HG03354 (cell line): ENCODE results near the gene CORO2B.
"Not testable (repeated sequence)": the region's sequence is repeated elsewhere in the genome, so short reads cannot be mapped to it uniquely, and the experiment has no call there.

Experiments used
- ATAC-seq: cut with Tn5 transposase; IDR thresholded peaks from one replicate; pipeline ENCODE4 v1.9.1; 2021; ENCODE audit warnings: mild to moderate bottlenecking; ENCODE audit not compliant: unreplicated experiment, poor library complexity, severe bottlenecking

The CORO2B gene

DNA sequence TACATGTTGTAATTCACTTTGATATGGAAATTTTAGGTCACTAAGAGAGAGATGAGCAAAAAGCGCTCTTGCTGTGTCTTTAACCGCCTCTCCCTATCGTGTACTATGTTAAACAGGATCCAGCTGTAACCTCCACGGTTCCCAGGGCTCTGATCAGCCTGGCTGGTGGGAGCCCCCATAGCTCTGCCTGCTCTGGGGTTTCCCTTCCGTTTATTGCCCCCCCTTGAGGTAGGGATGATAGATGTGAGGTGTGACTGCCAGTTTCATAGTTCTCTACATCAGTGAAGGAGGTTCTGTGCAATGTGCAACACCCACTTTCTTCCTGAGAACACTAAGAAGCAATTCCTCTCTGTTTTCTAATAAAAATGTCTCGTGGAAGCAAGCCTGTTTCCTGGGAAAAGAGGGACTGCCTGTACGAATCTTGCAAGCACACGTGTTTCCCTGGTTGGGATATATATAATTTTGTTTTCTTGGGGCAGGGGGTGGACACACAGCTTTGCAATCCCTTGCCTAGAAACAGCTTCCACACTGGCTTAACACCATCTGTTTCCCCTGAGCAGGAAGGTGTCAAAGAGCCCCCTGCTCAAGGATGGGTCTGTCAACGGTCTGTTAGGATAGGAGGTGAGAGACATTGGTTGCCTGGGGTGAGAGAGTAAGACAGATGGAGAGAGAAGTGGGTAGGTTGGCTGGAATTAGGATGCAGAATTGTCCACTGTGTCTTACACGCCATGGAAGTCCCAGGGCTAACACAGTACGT lies 23.8 kb downstream of the CORO2B start:
- no peak for ATAC-seq

DNA sequence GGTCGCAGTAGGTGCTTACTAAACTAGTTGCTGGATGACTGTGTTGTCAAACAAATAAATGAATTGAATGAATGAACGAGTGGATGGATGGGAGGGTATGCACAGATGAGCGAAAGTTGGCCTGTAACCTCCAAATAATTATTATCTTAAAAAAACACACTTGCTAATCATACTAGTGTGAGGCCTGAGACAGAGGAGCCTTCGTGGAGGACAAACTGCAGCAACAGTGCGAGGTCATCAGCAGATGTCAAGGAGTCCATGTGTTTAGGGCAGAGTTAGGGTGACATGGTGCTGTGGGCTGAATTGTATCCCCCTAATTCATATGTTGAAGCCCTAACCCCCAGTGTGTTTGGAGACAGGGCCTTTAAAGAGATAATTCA lies 24.4 kb downstream of the CORO2B start:
- no peak for ATAC-seq

DNA sequence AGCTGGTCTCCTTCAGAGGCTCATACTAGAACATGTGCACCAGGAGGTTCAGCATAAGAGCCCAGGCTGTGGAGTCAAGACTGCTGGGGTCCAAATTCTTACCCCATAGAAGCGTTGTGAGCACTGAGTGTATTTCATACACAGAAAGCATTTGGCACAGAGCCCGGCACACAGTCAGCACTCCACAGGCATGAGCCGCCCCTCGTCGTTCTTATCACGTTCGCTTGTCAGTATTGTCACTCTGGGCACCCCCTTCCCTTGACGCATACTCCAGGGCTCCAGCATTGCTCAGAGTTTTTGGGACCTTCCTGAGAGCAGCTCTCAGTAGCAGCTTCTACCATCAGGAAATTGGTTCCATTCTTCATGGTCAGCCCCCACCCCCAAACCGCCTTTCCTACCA lies 25.2 kb downstream of the CORO2B start:
- ATAC-seq = no peak

DNA sequence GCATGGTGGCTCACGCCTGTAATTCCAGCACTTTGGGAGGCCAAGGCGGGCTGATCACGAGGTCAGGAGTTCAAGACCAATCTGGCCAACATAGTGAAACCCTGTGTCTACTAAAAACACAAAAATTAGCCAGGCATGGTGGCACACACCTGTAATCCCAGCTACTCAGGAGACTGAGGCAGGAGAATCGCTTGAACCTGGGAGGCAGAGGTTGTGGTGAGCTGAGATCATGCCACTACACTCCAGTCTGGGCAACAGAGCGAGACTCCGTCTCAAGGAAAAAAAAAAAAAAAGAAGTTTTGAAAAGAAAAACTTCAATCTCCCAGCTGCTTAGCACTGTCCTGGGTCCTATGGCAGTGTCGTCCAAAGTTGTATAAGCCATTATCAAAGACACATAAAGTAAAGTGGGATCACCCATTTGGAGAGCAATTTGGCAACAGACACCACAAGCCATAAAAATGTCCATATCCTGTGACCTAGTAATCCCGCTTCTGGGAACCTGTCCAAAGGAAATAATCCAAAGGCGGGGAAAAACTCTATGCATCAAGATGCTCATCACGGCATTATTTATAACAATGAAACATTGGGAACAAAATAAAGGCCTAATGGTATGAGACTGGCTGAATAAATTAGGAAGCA lies 26.2 kb downstream of the CORO2B start:
- ATAC-seq = not testable (repeated sequence)

DNA sequence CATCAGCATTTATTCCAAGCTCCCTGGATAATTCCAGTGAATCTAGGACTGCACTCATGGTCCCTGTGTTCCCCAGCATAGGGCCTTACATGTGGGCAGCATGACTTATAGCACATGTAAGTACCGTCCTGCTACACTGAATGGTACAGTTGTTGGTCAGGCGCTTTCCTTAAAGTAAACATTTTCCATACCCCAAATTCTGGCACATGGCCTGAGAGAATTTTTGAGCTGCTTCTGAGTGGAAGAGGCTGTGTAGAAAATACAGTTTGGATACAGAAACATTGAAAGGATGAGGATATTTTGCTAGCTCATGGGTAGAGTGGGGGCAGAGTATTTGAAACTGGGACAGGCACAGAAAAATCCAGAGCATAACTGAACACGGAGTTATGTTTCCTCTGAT lies 27.6 kb downstream of the CORO2B start:
- no peak for ATAC-seq

DNA sequence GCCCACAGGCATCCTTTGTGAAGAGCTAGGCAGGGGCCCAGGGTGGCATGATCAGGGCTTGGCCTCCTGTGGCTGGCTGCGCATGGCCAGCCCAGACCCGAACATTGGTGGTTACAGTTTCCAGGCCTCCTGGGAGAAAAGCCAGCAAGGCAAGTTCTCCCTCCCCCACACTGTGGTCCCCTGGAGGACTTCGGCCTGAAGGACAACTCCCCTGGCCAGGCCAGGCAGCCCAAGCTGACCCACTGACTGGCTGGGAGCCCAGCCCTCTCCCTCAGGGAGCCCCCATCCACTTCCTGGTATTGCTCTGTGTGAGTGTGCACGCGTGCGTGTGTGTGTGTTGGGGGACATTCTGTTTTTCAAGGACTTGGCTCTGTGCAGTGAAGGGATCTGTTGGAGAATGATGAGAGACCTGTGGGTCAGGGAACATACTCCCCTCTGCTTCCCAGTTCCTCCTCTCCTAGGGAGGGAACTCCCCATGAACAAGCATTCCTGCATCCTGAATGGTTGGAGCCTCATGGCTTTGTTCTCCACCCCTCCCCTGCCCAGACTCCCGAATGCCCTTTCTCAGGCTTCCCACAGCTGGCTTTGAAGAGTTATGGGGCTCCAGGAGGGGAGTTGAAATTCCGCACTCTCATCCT lies 29.5 kb downstream of the CORO2B start:
- no peak for ATAC-seq

DNA sequence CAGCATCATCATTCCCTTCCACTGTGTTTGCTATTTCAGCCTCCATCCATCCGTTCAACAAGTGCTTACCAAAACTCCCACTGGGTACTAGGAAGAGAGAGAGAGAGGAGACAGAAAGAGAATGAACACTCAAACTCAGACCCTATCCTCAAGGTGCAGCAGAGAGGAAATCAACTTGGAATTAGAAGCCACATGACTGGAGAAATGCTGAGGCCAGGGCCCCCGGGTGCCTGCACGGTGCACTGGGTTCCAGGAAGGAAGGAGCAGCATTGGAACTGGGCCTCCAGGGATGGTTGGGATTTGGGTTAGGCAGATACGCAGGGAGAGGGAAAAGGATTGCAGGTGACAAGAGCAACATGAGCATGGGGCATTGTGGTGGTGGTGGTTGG lies 30.0 kb downstream of the CORO2B start:
- ATAC-seq = no peak

DNA sequence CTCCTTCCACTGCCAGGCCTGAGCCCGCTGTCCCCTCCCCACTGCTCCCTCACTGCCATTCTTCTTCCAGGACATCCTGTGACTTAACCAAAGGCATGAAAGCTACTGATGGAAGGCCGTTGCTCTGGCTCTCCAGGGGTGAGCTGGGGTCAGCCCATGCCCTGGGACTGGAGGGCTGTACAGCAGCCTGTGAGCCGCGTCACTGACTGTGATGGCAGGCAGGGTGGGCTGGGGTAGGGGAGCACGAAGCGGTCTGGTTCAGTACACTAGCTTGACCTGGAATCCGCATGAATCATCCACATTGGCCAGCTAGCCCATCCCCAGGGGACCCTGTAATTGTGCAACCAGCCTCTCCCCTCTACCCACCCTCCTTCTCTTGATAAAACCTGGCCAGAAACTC lies 30.8 kb downstream of the CORO2B start:
- ATAC-seq = no peak

DNA sequence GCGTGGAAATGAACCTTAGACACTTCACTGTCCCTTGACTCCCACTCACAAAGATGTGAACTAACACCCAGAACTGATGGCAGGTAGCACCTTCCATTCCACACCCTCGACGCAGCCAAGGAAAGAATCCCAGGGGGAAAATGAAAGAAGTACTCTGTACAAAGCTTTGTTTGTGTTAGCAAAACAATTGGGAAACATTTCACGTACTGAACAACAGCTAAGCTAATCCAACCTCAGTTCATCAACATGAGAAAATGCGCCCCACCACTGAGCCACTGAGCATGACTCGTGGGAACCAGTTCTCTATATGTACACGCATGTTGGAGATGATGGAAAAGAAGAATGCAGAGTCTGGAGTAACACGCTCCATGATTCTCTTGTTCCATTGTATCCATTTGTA lies 32.0 kb downstream of the CORO2B start:
- no peak for ATAC-seq

DNA sequence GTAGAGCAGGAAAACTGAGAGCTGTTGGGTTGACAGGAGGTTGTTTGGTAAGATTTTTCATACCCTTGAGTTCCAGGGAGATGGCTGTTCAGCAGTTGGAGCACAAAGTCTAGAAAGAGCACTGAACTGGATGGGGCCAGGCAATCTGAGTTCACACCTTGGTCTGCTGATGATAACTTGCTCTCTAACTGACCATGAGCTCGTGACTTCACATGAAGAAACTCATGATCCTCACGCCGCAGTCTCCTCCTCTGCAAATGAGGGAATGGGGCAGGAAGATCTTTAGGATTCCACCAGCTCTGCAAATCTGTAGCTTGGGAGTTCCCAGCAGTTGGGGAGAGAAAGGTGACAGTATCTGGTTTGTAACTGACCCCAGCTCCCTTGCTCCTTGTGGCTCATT lies 33.7 kb downstream of the CORO2B start:
- ATAC-seq = no peak

DNA sequence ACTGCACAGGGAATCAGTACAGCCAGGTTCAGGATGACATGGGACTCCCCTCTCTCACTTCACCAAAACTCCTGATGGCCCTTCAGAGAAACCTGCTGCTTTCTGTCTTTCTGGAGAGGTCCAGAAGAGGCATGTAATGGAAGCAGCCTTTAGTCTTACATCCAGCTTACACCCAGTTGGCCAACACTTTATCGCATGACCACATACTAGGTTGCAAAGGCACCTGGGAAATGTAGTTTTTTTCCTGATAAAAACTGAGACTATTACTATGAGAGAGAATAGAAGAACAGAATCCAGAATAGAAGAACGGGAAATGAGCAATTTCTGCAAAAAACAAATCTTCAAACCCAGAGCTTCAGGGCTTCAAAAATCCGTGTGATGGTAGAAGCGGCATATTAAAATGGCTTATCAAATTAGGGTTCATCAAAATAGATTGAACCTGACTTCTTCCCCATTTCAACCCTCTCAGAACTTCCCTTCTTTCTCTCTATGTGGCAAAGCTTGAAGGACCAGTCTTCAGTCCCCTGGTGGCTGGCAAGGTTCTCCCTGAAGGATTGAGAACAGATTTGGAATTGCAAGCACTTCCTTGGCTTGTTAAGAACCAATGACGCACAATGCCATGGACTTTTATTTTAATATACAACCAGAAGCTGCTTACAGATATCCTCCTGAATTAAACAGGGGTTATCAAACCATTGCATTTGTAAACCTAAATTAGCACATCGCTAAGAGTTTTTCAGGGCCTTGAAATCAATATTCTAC lies 34.4 kb downstream of the CORO2B start:
- ATAC-seq = no peak

DNA sequence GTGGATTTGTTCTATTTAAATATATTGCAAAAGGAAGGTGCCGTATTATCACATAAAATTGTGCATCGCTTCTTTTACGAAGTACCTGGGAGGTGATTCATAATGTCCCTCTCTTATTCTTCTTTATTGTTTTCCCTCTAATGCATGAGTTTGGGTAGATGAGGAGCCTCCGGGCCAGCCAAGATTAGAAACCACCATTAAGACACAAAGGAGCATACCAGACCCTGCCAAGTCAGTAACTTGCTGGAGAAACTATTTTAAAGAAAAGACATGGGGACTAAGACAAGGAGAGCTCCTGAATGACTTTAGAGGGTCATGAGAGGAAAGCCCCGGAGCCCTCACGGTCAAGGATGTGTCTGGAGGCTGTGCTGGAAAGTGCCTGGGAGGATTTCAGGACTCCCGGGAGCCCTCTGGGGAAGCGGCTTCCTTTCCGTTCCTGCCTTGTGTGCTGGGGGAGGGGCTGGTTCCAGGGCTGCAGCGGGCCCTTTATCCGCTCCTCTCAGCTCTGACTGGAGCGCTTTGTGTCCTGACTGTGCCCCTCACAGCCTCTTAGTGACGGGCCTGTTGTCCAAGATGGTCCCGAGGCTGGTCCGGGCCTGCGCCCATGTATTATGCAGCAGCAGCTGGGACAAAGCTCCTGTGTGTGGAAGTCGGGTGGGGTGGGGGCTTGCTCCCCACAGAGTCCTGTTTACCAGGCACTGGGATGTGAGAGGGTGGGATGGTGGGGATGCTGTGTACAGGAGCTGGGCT lies 35.7 kb downstream of the CORO2B start:
- no peak for ATAC-seq

DNA sequence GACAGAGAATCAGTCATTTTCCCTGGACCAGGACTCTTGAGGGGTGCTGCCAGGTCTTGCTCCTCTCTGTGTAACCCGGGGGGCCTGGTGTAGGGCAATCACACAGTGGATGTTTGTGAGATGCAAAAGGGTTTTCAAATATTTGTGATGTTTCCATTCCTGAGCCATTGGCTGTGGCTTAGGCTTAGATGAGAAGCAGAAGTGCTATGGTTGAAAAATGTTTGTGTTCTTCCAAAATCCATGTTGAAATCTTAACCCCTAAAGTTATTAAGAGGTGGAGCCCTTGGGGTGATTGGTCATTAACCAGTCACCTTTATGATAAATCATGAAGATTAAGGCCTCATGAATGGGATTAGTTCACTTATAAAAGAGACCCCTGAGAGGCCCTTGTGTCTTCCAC lies 36.5 kb downstream of the CORO2B start:
- ATAC-seq = no peak

DNA sequence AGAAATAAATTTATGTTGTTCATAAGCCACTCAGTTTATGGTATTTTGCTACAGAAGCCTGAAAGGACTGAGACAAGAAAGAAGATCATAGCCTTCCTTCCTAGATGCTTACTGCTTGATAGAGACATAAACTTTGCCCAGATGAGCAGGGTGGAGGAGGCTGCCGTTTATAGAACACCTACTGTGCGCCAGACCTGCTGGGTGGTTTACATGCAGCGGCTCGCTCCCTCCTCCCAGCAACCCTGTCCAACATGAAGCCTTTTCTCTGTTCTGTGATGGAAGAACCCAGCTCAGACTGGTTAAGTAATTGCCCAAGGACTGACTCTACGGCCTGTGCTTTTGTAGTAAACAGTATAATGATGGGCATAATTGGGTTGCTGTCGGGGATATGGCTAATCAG lies 37.0 kb downstream of the CORO2B start:
- no peak for ATAC-seq

DNA sequence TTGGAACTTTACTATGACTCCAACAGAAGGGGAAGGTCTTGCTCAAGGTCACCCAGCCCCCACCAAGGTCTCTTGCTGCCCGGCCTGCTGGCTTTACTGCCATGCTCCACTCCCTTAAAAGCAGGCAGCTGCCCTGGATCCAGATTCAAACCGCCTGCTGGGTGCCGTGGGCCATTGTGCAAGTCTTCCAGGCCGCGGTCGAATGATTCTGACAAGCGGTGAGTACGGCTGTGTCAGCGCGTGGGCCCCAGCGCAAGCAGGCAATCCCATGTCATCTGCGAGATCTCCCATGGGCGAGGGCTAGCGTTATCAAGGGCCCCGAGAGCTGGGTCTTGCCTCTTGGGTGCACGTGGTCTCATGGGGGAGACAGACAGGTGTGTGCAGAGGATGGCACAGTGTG lies 37.6 kb downstream of the CORO2B start:
- no peak for ATAC-seq

DNA sequence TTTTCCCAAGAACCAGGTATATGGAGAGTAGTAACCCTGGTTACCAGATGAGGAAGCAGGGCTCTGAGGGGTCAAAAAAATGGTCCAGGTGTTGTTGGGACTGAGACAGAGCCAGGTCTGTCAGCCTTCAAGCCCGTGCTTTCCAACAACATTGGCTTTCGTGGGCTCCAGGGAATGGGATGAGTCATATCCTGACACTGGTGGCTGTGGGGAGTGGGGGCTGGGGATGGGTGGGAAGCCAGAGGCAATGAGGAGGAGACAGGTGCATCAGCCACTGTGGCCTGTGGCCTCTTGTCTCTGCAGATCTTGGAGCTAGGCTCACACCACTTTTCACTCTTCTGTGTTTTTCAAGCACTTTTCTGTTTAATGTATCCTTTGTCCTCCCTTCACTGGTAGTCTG lies 38.2 kb downstream of the CORO2B start:
- no peak for ATAC-seq

DNA sequence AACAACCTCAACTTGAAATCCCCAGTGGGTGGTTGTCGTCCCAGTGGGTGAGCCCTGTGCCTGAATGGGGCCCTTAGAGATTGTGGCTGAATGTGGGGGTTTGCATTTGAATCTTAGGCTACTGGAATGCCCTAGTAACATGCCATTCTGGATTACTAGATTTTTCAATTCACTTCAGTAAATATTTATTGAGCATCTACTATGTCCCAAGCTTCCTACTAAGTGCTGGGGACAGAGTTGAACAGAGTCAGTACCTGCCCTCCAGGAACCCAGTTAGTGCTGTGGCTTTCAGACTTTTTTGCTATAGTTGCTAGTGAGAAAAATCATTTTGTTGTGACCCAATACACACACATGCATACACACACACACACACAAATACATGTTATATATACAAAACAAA lies 39.0 kb downstream of the CORO2B start:
- no peak for ATAC-seq

DNA sequence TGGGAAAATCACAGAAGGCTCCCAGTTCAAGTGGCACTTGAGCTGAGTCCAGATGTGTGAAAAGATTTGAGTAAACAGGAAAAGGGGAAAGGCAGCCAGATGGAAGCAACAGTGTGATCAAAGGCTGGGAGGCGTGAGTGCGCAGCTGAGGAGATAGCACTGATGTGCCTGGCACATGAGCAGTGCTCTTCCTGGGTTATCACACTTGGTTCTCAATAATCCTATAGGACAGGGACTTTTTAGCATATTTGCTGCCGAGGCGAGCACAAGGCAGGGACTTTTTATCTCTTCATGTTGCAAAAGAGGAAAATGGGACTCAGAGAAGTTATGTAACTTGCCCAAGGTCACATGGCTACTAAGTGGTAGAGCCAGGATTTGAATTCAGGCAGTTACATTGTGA lies 39.6 kb downstream of the CORO2B start:
- ATAC-seq = no peak

DNA sequence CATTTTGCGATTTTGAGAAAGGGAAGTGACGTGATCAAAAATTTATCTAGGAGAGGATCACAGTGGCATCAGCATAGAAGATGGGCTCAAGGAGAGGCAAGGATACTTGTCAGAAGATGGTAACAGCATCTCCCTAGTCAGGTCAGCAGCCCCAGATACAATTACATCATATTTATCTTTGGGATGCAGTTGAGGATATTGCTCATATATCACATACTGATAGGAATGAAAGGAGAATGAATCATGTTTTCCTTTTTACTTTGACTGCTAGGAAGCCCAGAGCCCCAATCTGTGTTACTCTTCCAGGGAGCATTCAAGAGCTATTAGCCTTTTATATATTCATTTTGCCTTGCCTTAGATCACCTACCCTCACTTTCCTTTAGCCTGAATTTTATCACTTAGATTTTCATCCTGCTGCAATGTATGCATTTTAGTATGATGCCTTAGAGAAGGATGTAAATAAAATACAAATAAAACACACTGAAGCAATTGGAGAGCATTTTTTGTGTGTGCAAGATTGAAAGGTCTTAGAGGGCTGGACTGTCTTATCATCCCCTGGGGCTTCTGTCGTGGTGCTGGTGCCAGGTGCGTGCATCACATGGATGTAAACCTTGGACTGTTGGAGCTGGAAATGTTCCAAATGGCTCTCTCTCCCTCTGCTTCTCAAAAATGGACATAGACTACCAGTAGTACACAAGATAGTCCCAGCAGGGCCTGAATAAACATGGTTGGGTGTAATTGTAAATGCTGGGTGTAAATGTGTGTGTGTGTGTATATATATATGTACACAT lies 40.3 kb downstream of the CORO2B start:
- ATAC-seq = no peak
